ENCODE measurements around the gene ZNF789.

The ZNF789 gene

GRCh38 chr7:99476107-99476506, 3.4 kb downstream of the ZNF789 start:
- Histone ChIP-seq H4K20me1 (ENCODE audit: insufficient read depth, low read length) (no peaks in the 10 kb centered on the region), H3K9ac (ENCODE audit: low read length) (no peak overlapping the region), H3K9me2 (ENCODE audit: low read depth, low read length) (no peaks in the 10 kb centered on the region), H3K27ac (ENCODE audit: low read depth, low read length, poor library complexity, severe bottlenecking) (no peak overlapping the region), H3K4me3 (ENCODE audit: low read depth, low read length, poor library complexity, severe bottlenecking) (no peak overlapping the region), H2AFZ (ENCODE audit: low read length) (no peak overlapping the region), H3K9me3 (ENCODE audit: low read length) (no peaks in the 10 kb centered on the region), H3K36me3 (ENCODE audit: insufficient read depth, low read length) (peaks cover 48% of the 10 kb centered on the region), H3K27me3 (ENCODE audit: insufficient read depth, low read length) (no peaks in the 10 kb centered on the region), H3K4me2 (ENCODE audit: low read length) (no peak overlapping the region), H3K4me1 (ENCODE audit: insufficient read depth, low read length, severe bottlenecking) (peaks cover 32% of the 10 kb centered on the region), H3F3A (ENCODE audit: insufficient read depth, low read length) (no peaks in the 10 kb centered on the region), H3K79me2 (ENCODE audit: insufficient read depth, low read length) (peaks cover 36% of the 10 kb centered on the region)
- TF ChIP-seq EZH2 (IDR thresholded peaks at IDR 0.05; ENCODE audit: borderline replicate concordance, low read length): no peak
- no peak for TF ChIP-seq CTCF (IDR thresholded peaks at IDR 0.05; ENCODE audit: low read length)

GRCh38 chr7:99478464-99479440, 6.1 kb downstream of the ZNF789 start:
- Histone ChIP-seq H2AFZ (ENCODE audit: low read length) (no peak overlapping the region), H3K9me2 (ENCODE audit: low read depth, low read length) (no peaks in the 10 kb centered on the region), H3K9ac (ENCODE audit: low read length) (no peak overlapping the region), H3K79me2 (ENCODE audit: insufficient read depth, low read length) (peaks cover 28% of the 10 kb centered on the region), H3K4me1 (ENCODE audit: insufficient read depth, low read length, severe bottlenecking) (peaks cover 19% of the 10 kb centered on the region), H4K20me1 (ENCODE audit: insufficient read depth, low read length) (no peaks in the 10 kb centered on the region), H3K4me2 (ENCODE audit: low read length) (no peak overlapping the region), H3K4me3 (ENCODE audit: low read depth, low read length, poor library complexity, severe bottlenecking) (no peak overlapping the region), H3K36me3 (ENCODE audit: insufficient read depth, low read length) (peaks cover 70% of the 10 kb centered on the region), H3K27ac (ENCODE audit: low read depth, low read length, poor library complexity, severe bottlenecking) (no peak overlapping the region), H3K9me3 (ENCODE audit: low read length) (no peaks in the 10 kb centered on the region), H3F3A (ENCODE audit: insufficient read depth, low read length) (no peaks in the 10 kb centered on the region), H3K27me3 (ENCODE audit: insufficient read depth, low read length) (no peaks in the 10 kb centered on the region)
- no peak for TF ChIP-seq EZH2 (IDR thresholded peaks at IDR 0.05; ENCODE audit: borderline replicate concordance, low read length)
- TF ChIP-seq CTCF (IDR thresholded peaks at IDR 0.05; ENCODE audit: low read length): no peak

DNA sequence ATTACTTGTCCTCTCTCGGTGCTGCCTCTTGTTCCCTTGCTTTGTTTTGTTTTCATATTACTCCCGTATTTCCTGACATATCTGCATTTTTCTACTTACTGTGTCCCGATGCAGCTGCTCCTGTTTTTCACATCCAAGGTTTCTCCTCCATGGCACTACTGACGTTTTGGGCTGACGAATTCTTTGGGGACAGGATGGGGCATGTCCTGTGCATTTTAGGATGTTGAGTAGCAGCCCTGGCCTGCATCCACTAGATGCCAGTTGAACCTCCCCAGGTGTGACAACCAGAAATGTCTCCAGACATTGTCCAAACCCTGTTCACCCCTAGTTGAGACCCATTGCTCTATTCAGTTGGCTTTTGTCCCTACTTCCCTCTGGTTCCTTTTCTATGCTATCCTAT, 12.4 kb downstream of the ZNF789 start:
- peaks cover 74% of the 10 kb centered on the region for H3K36me3 ChIP-seq (ENCODE audit: insufficient read depth, low read length)

More for the DNA sequence above, 12.4 kb downstream of the ZNF789 start:
- Histone ChIP-seq H3K4me2 (ENCODE audit: low read length) (no peak overlapping the region), H3K9me3 (ENCODE audit: low read length) (peaks cover 4% of the 10 kb centered on the region; the same call in 1 of the 2 replicates), H3K79me2 (ENCODE audit: insufficient read depth, low read length) (no peaks in the 10 kb centered on the region), H2AFZ (ENCODE audit: low read length) (no peak overlapping the region), H3K4me1 (ENCODE audit: insufficient read depth, low read length, severe bottlenecking) (no peaks in the 10 kb centered on the region), H3F3A (ENCODE audit: insufficient read depth, low read length) (no peaks in the 10 kb centered on the region), H3K9ac (ENCODE audit: low read length) (no peak overlapping the region), H3K27me3 (ENCODE audit: insufficient read depth, low read length) (no peaks in the 10 kb centered on the region), H3K27ac (ENCODE audit: low read depth, low read length, poor library complexity, severe bottlenecking) (no peak overlapping the region), H4K20me1 (ENCODE audit: insufficient read depth, low read length) (no peaks in the 10 kb centered on the region), H3K4me3 (ENCODE audit: low read depth, low read length, poor library complexity, severe bottlenecking) (no peak overlapping the region), H3K9me2 (ENCODE audit: low read depth, low read length) (no peaks in the 10 kb centered on the region)
- TF ChIP-seq EZH2 (IDR thresholded peaks at IDR 0.05; ENCODE audit: borderline replicate concordance, low read length) (no peak), CTCF (IDR thresholded peaks at IDR 0.05; ENCODE audit: low read length) (no peak)

All from OCI-LY1 (cell line).